Liver (tissue), 9 donors: ENCODE measurements around the gene MSMB. TPM values are rescaled to one million over a fixed set of nuclear protein-coding genes. Genes with fewer than 3 reads are reported as not detected.

Source experiments
- DNase-seq: peaks from one replicate; pipeline ENCODE4 v3.0.0-alpha.2; 2017; ENCODE audit warnings: low spot score
- H3K27ac ChIP-seq, 2 donors: one replicate each; pipeline ENCODE4 v1.7.0; 2013; ENCODE audit warnings: inconsistent platforms in 2 of 2, low read length in 2 of 2, control low read depth in 1 of 2, low read depth in 1 of 2, mild to moderate bottlenecking in 1 of 2
- H3K27me3 ChIP-seq, 4 donors: one replicate each; pipeline versions ENCODE4 v1.6.1 to v1.7.0; 2013; ENCODE audit warnings: low read length in 3 of 4, inconsistent platforms in 1 of 4, mild to moderate bottlenecking in 1 of 4, moderate library complexity in 1 of 4; ENCODE audit not compliant: control insufficient read depth in 4 of 4, insufficient read depth in 4 of 4
- H3K36me3 ChIP-seq, 4 donors: one replicate each; pipeline versions ENCODE4 v1.6.1 to v1.7.0; 2013; ENCODE audit warnings: low read length in 3 of 4, mild to moderate bottlenecking in 3 of 4, low read depth in 1 of 4, moderate library complexity in 1 of 4; ENCODE audit not compliant: control insufficient read depth in 4 of 4, insufficient read depth in 3 of 4
- H3K4me1 ChIP-seq, 4 donors: one replicate each; pipeline versions ENCODE4 v1.6.1 to v1.7.0; 2013; ENCODE audit warnings: low read length in 3 of 4, mild to moderate bottlenecking in 3 of 4, moderate library complexity in 1 of 4; ENCODE audit not compliant: control insufficient read depth in 4 of 4, insufficient read depth in 4 of 4
- H3K4me3 ChIP-seq, 3 donors: one replicate each; pipeline versions ENCODE4 v1.6.1 to v1.7.0; 2013; ENCODE audit warnings: low read length in 3 of 3, control low read depth in 1 of 3, low read depth in 1 of 3, mild to moderate bottlenecking in 1 of 3
- H3K9ac ChIP-seq, 2 donors: one replicate each; pipeline ENCODE4 v1.7.0; 2013; ENCODE audit warnings: low read length in 2 of 2, mild to moderate bottlenecking in 2 of 2, moderate library complexity in 2 of 2, control low read depth in 1 of 2, low read depth in 1 of 2
- H3K9me3 ChIP-seq, 4 donors: one replicate each; pipeline versions ENCODE4 v1.6.1 to v1.7.0; 2013; ENCODE audit warnings: low read length in 3 of 4; ENCODE audit not compliant: control insufficient read depth in 4 of 4
- EGR1 ChIP-seq, 2 donors: IDR thresholded peaks; 2 replicates each; pipeline ENCODE4 v1.6.1; 2016 to 2018; ENCODE audit warnings: antibody characterized with exemption in 2 of 2, low read depth in 2 of 2
- FOXA2 ChIP-seq: IDR thresholded peaks from 2 replicates; pipeline ENCODE4 v1.6.1; 2016; ENCODE audit warnings: antibody characterized with exemption
- GABPA ChIP-seq, 2 donors: IDR thresholded peaks in 1 of 2; conservative IDR thresholded peaks in 1 of 2; 2 replicates each; pipeline ENCODE4 v1.6.1; 2016; ENCODE audit warnings: antibody characterized with exemption in 2 of 2, mild to moderate bottlenecking in 1 of 2, moderate library complexity in 1 of 2
- HNF4G ChIP-seq: IDR thresholded peaks from 2 replicates; pipeline ENCODE4 v1.6.1; 2016; ENCODE audit warnings: antibody characterized with exemption
- JUND ChIP-seq, 2 donors: IDR thresholded peaks; 2 replicates each; pipeline ENCODE4 v1.6.1; 2016; ENCODE audit warnings: antibody characterized with exemption in 2 of 2
- NR2F2 ChIP-seq: IDR thresholded peaks from 2 replicates; pipeline ENCODE4 v1.6.1; 2016; ENCODE audit warnings: antibody characterized with exemption
- RAD21 ChIP-seq, 2 donors: IDR thresholded peaks; 2 replicates each; pipeline ENCODE4 v1.6.1; 2016; ENCODE audit warnings: antibody characterized with exemption in 2 of 2, mild to moderate bottlenecking in 2 of 2
- REST ChIP-seq: IDR thresholded peaks from 2 replicates; pipeline ENCODE4 v1.6.1; 2016; ENCODE audit warnings: antibody characterized with exemption, mild to moderate bottlenecking
- RXRA ChIP-seq, 2 donors: IDR thresholded peaks; 2 replicates each; pipeline ENCODE4 v1.6.1; 2017 to 2018; ENCODE audit warnings: antibody characterized with exemption in 2 of 2, mild to moderate bottlenecking in 1 of 2
- SP1 ChIP-seq: IDR thresholded peaks from 2 replicates; pipeline ENCODE4 v1.6.1; 2018; ENCODE audit warnings: antibody characterized with exemption, mild to moderate bottlenecking
- ZBTB33 ChIP-seq: IDR thresholded peaks from 2 replicates; pipeline ENCODE4 v1.6.1; 2016; ENCODE audit warnings: antibody characterized with exemption
- WGBS: extraction: QIAGEN DNeasy Blood & Tissue Kit; methylation state at CpG from one replicate; pipeline ENCODE4 v1.1.7; 2013; 5-methylcytosine and 5-hydroxymethylcytosine counted together
- polyA plus RNA-seq, 2 donors: library from polyadenylated mRNA; stranded (reverse) in 1 of 2; unstranded in 1 of 2; fragments of 200-250 nt in 1 of 2; fragments of >200 nt in 1 of 2; fragmentation: Nextera tagmentation in 1 of 2; extraction: Ambion mirVana in 1 of 2; gene quantifications; one replicate each; pipeline versions ENCODE4 v1.2.1 to v1.2.3, GENCODE V29; 2013 to 2015
- total RNA-seq, 2 donors: library from RNA; depleted of rRNA; stranded (reverse); fragments of >200 nt; gene quantifications; one replicate each; pipeline ENCODE4 v1.2.3, GENCODE V29; 2014
- TF ChIP-seq, protein P1 (sequence below): IDR thresholded peaks from 2 replicates; pipeline ENCODE4 v1.6.1; 2016; ENCODE audit warnings: antibody characterized with exemption
- TF ChIP-seq, protein P2 (sequence below): fragments of 150-350 bp; IDR thresholded peaks from 2 replicates; pipeline ENCODE4 v1.5.1; 2017; ENCODE audit warnings: improper control_type of control experiment, low read depth, low read length; ENCODE audit not compliant: missing input control
- TF ChIP-seq, protein P3 (sequence below): IDR thresholded peaks from 2 replicates; pipeline ENCODE4 v1.6.1; 2016; ENCODE audit warnings: antibody characterized with exemption
- donor health status: healthy.
- donor health status: healthy.
- donor health status: healthy.
- donor health status: healthy.
- donor health status: healthy.

The MSMB gene
- total and polyA plus RNA-seq, 4 donors: not detected

DNA sequence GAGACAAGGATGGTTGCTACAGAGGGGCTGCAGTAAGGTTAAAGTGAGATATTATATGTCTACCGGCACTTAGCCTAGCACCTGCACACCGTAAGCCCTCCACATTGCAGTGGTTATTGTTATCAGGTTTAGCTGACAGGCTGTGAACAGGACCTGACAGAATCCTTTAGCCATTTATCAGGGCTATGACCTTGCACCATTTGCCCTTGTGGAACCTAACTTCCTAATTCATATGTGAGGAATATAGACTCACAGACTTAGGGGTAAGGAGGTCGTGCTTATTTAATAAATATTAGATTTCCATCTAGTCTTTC lies 25.8 kb downstream of the MSMB start:
- peak overlapping the region; percentile 66 to 67 for H3K27ac ChIP-seq
- H3K27me3 ChIP-seq: no peaks in the 10 kb centered on the region
- no peak overlapping the region for H3K9ac ChIP-seq
- peaks cover 7 to 79% (median 75%) of the 10 kb centered on the region in 4 donors for H3K4me1 ChIP-seq
- H3K4me3 ChIP-seq: peak overlapping the region in 1 of 3 donors; percentile 25
- DNase-seq: no peak
- no peaks in the 10 kb centered on the region for H3K9me3 ChIP-seq
- 44% methylated on average over 3 of the region's 3 CpGs for WGBS
- TF ChIP-seq, protein P1, sequence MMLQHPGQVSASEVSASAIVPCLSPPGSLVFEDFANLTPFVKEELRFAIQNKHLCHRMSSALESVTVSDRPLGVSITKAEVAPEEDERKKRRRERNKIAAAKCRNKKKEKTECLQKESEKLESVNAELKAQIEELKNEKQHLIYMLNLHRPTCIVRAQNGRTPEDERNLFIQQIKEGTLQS: no peak
- TF ChIP-seq NR2F2: no peak
- TF ChIP-seq ZBTB33: no peak
- TF ChIP-seq GABPA (IDR thresholded peaks at IDR 0.05 in 1 of 2, conservative IDR thresholded peaks at IDR 0.05 in 1 of 2): no peak
- TF ChIP-seq REST: no peak
- TF ChIP-seq FOXA2: no peak
- TF ChIP-seq, protein P2, sequence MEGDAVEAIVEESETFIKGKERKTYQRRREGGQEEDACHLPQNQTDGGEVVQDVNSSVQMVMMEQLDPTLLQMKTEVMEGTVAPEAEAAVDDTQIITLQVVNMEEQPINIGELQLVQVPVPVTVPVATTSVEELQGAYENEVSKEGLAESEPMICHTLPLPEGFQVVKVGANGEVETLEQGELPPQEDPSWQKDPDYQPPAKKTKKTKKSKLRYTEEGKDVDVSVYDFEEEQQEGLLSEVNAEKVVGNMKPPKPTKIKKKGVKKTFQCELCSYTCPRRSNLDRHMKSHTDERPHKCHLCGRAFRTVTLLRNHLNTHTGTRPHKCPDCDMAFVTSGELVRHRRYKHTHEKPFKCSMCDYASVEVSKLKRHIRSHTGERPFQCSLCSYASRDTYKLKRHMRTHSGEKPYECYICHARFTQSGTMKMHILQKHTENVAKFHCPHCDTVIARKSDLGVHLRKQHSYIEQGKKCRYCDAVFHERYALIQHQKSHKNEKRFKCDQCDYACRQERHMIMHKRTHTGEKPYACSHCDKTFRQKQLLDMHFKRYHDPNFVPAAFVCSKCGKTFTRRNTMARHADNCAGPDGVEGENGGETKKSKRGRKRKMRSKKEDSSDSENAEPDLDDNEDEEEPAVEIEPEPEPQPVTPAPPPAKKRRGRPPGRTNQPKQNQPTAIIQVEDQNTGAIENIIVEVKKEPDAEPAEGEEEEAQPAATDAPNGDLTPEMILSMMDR: no peak
- TF ChIP-seq RAD21 (IDR thresholded peaks at IDR 0.05): no peak
- TF ChIP-seq, protein P3, sequence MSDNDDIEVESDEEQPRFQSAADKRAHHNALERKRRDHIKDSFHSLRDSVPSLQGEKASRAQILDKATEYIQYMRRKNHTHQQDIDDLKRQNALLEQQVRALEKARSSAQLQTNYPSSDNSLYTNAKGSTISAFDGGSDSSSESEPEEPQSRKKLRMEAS: no peak
- H3K36me3 ChIP-seq: peaks cover 1 to 7% (median 5%) of the 10 kb centered on the region in 4 donors

- 20% methylated on average over 7 of the region's 7 CpGs for WGBS
- Histone ChIP-seq H3K9ac (no peak overlapping the region), H3K27me3 (no peaks in the 10 kb centered on the region), H3K36me3 (peaks cover 1 to 7% (median 5%) of the 10 kb centered on the region in 4 donors), H3K27ac (peak overlapping the region; percentile 66 to 67), H3K9me3 (no peaks in the 10 kb centered on the region), H3K4me3 (peak overlapping the region in 1 of 3 donors; percentile 25), H3K4me1 (peaks cover 8 to 78% (median 74%) of the 10 kb centered on the region in 4 donors)
- no peak for DNase-seq
- TF ChIP-seq EGR1 (IDR thresholded peaks at IDR 0.05; ENCODE audit: low read depth in 2 of 2) (no peak), SP1 (peak; percentile 7), RAD21 (IDR thresholded peaks at IDR 0.05) (no peak), REST (no peak), HNF4G (peak; percentile 40), RXRA (IDR thresholded peaks at IDR 0.05) (peak; percentile 47 to 64), GABPA (IDR thresholded peaks at IDR 0.05 in 1 of 2, conservative IDR thresholded peaks at IDR 0.05 in 1 of 2) (no peak), FOXA2 (no peak), JUND (IDR thresholded peaks at IDR 0.05) (no peak), NR2F2 (no peak)
- TF ChIP-seq, protein P3: no peak
- TF ChIP-seq, protein P2: peak; percentile 12
- TF ChIP-seq, protein P1: no peak
Observed at GRCh38 chr10:46019569-46020343, 26.3 kb downstream of the MSMB start.
